ENCODE results near the gene FAM177A1.

DNA sequence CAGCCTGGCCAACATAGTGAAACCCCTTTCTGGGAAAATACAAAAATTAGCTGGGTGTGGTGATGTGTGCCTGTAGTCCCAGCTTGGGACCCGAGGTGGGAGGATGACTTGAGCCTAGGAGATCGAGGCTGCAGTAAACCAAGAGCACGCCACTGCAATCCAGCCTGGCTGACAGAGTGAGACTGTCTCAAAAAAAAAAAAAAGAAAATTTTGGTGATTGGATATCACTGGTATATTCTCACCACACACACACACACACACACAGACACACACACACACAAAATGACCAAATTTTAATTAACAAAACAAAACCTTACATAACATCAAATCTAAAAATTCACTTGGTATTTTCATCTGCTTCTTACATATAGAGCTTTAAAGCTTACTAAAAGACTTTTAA, 3.4 kb upstream of the FAM177A1 start:
- TF ChIP-seq POLR2A (IDR thresholded peaks at IDR 0.05; ENCODE audit: low read depth, low read length) (no peak), TAF1 (IDR thresholded peaks at IDR 0.05; ENCODE audit: low read depth, low read length) (no peak), POLR2AphosphoS5 (IDR thresholded peaks at IDR 0.05; ENCODE audit: low read depth, low read length) (no peak), SPI1 (IDR thresholded peaks at IDR 0.05; ENCODE audit: low read depth, low read length) (no peak)
